Brain microvascular endothelial cell (primary cell): ENCODE measurements around the gene PLXNB1.
A peak's percentile ranks its signal among the peaks of the same experiment; 100 is the strongest.
"Not testable (repeated sequence)": the region's sequence is repeated elsewhere in the genome, so short reads cannot be mapped to it uniquely, and the experiment has no call there.

Experiments used
- DNase-seq: peaks from one replicate; pipeline ENCODE4 v3.0.0-alpha.2; 2020
- H3K27ac ChIP-seq: fragments of 250-450 bp; sonication (Bioruptor Pico); 2 replicates; pipeline ENCODE4 v1.5.1; 2020; ENCODE audit warnings: mild to moderate bottlenecking, moderate library complexity
- H3K27me3 ChIP-seq: fragments of 250-450 bp; sonication (Bioruptor Pico); replicated peaks from 2 replicates; pipeline ENCODE4 v1.5.1; 2020; ENCODE audit warnings: mild to moderate bottlenecking
- H3K36me3 ChIP-seq: fragments of 250-450 bp; sonication (Bioruptor Pico); replicated peaks from 2 replicates; pipeline ENCODE4 v1.5.1; 2020; ENCODE audit warnings: mild to moderate bottlenecking
- H3K4me3 ChIP-seq: 2 replicates; pipeline ENCODE4 v1.5.1; 2011; ENCODE audit warnings: low read depth, mild to moderate bottlenecking, control low read depth, low read length, moderate library complexity
- in situ Hi-C: cut with HindIII; loops from 2 replicates; pipeline ENCODE4 v1.10.0; 2017; ENCODE audit warnings: low sequenced_read_pairs, low pct_ligation_motif_present
- TF ChIP-seq, protein P1 (sequence below): IDR thresholded peaks from 2 replicates; pipeline ENCODE4 v1.5.1; 2011; ENCODE audit warnings: low read depth, mild to moderate bottlenecking, moderate library complexity, low read length, control low read depth, inconsistent platforms; ENCODE audit errors: missing control alignments

PLXNB1 gene

GRCh38 chr3:48475188-48475587, 45.3 kb upstream of the PLXNB1 start:
- no peak overlapping the region for H3K4me3 ChIP-seq
- no peaks in the 10 kb centered on the region for H3K36me3 ChIP-seq
- TF ChIP-seq, protein P1, sequence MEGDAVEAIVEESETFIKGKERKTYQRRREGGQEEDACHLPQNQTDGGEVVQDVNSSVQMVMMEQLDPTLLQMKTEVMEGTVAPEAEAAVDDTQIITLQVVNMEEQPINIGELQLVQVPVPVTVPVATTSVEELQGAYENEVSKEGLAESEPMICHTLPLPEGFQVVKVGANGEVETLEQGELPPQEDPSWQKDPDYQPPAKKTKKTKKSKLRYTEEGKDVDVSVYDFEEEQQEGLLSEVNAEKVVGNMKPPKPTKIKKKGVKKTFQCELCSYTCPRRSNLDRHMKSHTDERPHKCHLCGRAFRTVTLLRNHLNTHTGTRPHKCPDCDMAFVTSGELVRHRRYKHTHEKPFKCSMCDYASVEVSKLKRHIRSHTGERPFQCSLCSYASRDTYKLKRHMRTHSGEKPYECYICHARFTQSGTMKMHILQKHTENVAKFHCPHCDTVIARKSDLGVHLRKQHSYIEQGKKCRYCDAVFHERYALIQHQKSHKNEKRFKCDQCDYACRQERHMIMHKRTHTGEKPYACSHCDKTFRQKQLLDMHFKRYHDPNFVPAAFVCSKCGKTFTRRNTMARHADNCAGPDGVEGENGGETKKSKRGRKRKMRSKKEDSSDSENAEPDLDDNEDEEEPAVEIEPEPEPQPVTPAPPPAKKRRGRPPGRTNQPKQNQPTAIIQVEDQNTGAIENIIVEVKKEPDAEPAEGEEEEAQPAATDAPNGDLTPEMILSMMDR = no peak
- H3K27me3 ChIP-seq = no peaks in the 10 kb centered on the region
- no peak overlapping the region for H3K27ac ChIP-seq
- DNase-seq = no peak
- in situ Hi-C loops = no loop called here

DNA sequence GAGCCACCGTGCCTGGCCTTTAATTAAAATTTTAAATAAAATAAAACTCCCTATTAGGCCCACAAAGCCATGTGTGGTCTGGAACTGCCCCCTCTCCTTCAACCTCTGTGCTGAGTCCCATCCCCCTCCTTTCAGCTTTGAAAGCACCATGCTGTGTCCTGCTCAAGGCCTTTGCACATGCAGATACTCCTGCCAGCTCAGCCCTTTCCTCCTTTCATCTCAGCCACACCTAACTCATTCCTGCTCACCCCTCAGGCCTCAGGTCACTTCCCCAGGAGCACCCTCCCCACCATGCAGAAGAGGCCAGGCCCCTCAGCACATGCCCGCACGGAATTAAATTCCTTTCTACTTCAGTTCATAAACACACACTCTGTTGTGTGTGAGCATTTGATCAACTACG, 44.7 kb upstream of the PLXNB1 start:
- in situ Hi-C loops = no loop called here
- Histone ChIP-seq H3K36me3 (no peaks in the 10 kb centered on the region), H3K27ac (no peak overlapping the region), H3K4me3 (no peak overlapping the region), H3K27me3 (no peaks in the 10 kb centered on the region)
- TF ChIP-seq, protein P1 = no peak
- DNase-seq = no peak

DNA sequence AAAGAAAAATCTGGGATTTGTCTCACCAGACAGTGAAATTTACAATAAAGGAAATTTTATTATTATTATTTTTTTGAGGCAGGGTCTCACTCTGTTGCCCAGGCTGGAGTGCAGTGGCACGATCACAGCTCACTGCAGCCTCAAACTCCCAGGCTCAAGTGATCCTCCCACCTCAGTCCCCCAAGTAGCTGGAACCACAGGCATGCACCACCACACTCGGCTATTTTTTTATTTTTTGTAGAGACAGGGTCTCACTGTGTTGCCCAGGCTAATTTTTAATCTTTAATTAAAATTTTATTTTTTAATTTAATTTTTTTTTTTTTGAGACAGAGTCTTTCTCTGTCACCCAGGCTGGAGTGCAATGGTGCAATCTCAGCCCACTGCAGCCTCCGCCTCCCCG, 44.1 kb upstream of the PLXNB1 start:
- in situ Hi-C loops, H3K36me3 ChIP-seq, H3K27me3 ChIP-seq, DNase-seq, H3K27ac ChIP-seq, H3K4me3 ChIP-seq: not testable (repeated sequence)

DNA sequence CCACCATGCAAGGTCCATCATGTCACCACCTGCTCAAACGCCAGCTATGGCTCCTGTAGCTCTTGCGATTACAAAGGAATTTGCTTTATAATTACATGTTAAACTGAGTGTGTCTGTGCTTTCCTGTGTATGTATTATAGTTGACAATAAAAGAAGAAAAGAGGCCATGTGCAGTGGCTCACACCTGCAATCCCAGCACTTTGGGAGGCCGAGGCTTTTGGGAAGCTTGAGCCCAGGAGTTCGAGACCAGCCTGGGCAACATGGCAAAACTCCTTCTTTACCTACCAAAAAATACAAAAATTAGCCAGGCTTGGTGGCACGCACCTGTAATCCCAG, 43.7 kb upstream of the PLXNB1 start:
- H3K27ac ChIP-seq = no peak overlapping the region
- no peak overlapping the region for H3K4me3 ChIP-seq
- H3K36me3 ChIP-seq = peaks cover 10% of the 10 kb centered on the region

GRCh38 chr3:48472923-48473616, 43.2 kb upstream of the PLXNB1 start:
- Histone ChIP-seq H3K27me3 (no peaks in the 10 kb centered on the region), H3K27ac (peak overlapping the region; percentile 88), H3K36me3 (peaks cover 15% of the 10 kb centered on the region), H3K4me3 (peak overlapping the region; percentile 90)
- in situ Hi-C loops = no loop called here
- peak; percentile 88 for DNase-seq
- TF ChIP-seq, protein P1 = peak; percentile 55

More for the DNA sequence above, 43.7 kb upstream of the PLXNB1 start:
- in situ Hi-C loops = no loop called here
- no peak for DNase-seq
- no peaks in the 10 kb centered on the region for H3K27me3 ChIP-seq
- TF ChIP-seq, protein P1 = no peak

- peak overlapping the region; percentile 88 for H3K27ac ChIP-seq
- in situ Hi-C loops = no loop called here
- peaks cover 20% of the 10 kb centered on the region for H3K36me3 ChIP-seq
- no peak for DNase-seq
- H3K27me3 ChIP-seq = no peaks in the 10 kb centered on the region
- H3K4me3 ChIP-seq = peak overlapping the region; percentile 90
- TF ChIP-seq, protein P1 = peak; percentile 25
Measured at GRCh38 chr3:48472673-48472922, 42.7 kb upstream of the PLXNB1 start.
